Measurements from ENCODE around the gene RNF187.
"Not testable (repeated sequence)": the region's sequence is repeated elsewhere in the genome, so short reads cannot be mapped to it uniquely, and the experiment has no call there.

The RNF187 gene

GRCh38 chr1:228460821-228461220 is 26.4 kb upstream of the RNF187 start:
- DNase-seq (ENCODE audit: extremely low read depth, low read depth) = no peak
- no peak for TF ChIP-seq CTCF (IDR thresholded peaks at IDR 0.05; ENCODE audit: low read depth, low read length)

GRCh38 chr1:228462560-228462959 is 24.6 kb upstream of the RNF187 start:
- no peak for TF ChIP-seq CTCF (IDR thresholded peaks at IDR 0.05; ENCODE audit: low read depth, low read length)
- no peak for DNase-seq (ENCODE audit: extremely low read depth, low read depth)

- TF ChIP-seq CTCF (IDR thresholded peaks at IDR 0.05; ENCODE audit: low read depth, low read length) = no peak
Measured at GRCh38 chr1:228463009-228463558, 24.1 kb upstream of the RNF187 start.

GRCh38 chr1:228463559-228464455 is 23.4 kb upstream of the RNF187 start:
- no peak; the same call in 1 of the 2 replicates for TF ChIP-seq CTCF (IDR thresholded peaks at IDR 0.05; ENCODE audit: low read depth, low read length)
- no peak for DNase-seq (ENCODE audit: extremely low read depth, low read depth)

More at GRCh38 chr1:228463009-228463558, 24.1 kb upstream of the RNF187 start:
- no peak for DNase-seq (ENCODE audit: extremely low read depth, low read depth)

- no peak for DNase-seq (ENCODE audit: extremely low read depth, low read depth)
Measured at GRCh38 chr1:228464487-228464983, 22.6 kb upstream of the RNF187 start.

GRCh38 chr1:228465141-228465540 is 22.0 kb upstream of the RNF187 start:
- TF ChIP-seq CTCF (IDR thresholded peaks at IDR 0.05; ENCODE audit: low read depth, low read length) = no peak
- DNase-seq (ENCODE audit: extremely low read depth, low read depth) = no peak

More at GRCh38 chr1:228464487-228464983, 22.6 kb upstream of the RNF187 start:
- no peak for TF ChIP-seq CTCF (IDR thresholded peaks at IDR 0.05; ENCODE audit: low read depth, low read length)

GRCh38 chr1:228465571-228466146 is 21.5 kb upstream of the RNF187 start:
- DNase-seq (ENCODE audit: extremely low read depth, low read depth) = no peak
- no peak for TF ChIP-seq CTCF (IDR thresholded peaks at IDR 0.05; ENCODE audit: low read depth, low read length)

GRCh38 chr1:228468188-228468587 is 19.0 kb upstream of the RNF187 start:
- DNase-seq (ENCODE audit: extremely low read depth, low read depth) = not testable (repeated sequence)

Measured in AG09319 (cell line).